NOMO-1 treated with DMSO at 0.1 percent for 48 hours (cell line): ENCODE results near the gene OR2AT4.
"Not testable (repeated sequence)": the region's sequence is repeated elsewhere in the genome, so short reads cannot be mapped to it uniquely, and the experiment has no call there.

Source experiments
- DNase-seq: peaks from one replicate; lab custom pipeline; 2025; ENCODE audit not compliant: unreplicated experiment; lab: John Stamatoyannopoulos, UW

OR2AT4 gene

GRCh38 chr11:75068993-75069392, 27.7 kb downstream of the OR2AT4 start:
- no peak for DNase-seq

DNA sequence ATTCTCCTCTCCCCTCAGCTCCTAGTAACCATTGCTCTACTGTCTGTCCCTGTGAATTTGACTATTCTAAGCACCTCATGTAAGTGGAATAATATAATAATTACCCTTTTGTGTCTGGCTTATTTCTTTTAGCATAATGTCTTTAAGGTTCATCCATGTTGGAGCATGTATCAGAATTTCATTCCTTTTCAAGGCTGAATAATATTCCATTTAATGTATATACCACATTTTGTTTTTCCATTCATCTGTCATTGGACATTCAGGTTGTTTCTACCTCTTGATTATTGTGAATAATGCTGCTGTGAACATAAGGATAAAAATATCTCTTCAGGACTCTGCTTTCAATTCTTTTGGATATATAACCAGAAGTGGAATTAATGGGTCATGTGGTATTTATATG, 28.1 kb downstream of the OR2AT4 start:
- DNase-seq: no peak

- DNase-seq: no peak
Measured at GRCh38 chr11:75066061-75066460, 30.6 kb downstream of the OR2AT4 start.

- DNase-seq: no peak
Measured at GRCh38 chr11:75063741-75064314, 32.8 kb downstream of the OR2AT4 start.

DNA sequence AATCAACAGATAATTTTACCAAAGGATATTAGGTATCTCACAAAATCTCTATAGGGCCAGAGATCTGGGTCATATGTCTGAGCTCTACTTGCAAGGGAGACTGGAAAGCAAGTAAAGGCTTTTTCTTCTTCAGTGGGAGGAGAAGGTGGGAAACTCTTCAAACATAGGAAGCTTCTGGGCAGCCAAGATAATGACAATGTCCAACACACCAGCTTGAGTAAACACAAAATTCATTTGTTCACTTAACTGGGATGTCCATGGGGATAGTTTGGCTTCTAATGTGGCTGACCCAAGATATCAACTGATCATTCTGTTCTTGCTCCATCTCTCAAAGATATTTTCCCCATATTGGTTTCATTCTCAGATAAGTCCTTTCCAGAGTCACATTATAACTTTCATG, 37.4 kb downstream of the OR2AT4 start:
- no peak for DNase-seq

GRCh38 chr11:75056814-75057213, 39.9 kb downstream of the OR2AT4 start:
- no peak for DNase-seq

GRCh38 chr11:75055511-75055910, 41.2 kb downstream of the OR2AT4 start:
- no peak for DNase-seq

DNA sequence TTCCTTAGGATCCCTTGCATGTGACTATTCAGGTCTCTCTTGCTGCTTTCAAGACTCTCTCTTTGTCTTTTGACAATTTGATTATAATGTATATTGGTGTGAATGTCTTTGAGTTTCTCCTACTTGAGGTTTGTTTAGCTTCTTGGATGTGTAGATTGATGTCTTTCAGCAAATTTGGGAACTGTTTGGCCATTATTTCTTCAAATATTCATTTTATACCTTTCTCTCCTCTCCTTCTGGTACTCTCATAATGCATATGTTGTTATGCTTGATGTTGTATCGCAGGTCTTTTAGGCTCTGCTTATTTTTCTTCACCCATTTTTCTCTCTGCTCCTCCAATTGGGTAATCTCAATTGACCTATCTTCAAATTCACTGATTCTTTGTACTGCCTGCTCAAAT, 44.2 kb downstream of the OR2AT4 start:
- DNase-seq: no peak

- no peak for DNase-seq
Measured at GRCh38 chr11:75051043-75051442, 45.6 kb downstream of the OR2AT4 start.

DNA sequence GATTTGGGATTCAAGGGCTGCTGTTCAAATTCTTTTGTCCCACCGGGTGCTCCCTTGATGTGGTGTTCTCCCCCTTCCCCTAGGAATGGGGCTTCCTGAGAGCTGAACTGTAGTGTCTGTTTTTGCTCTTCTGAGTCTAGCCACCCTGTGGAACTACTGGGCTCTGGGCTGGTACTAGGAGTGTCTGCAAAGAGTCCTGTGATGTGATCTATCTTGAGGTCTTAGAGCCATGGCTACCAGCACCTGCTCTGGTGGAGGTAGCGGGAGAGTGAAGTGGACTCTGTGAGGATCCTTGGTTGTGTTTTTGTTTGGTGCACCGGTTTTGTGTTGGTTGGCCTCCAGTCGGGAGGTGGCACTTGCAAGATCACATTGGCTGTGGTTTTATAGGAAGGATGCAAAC, 46.2 kb downstream of the OR2AT4 start:
- no peak for DNase-seq

- not testable (repeated sequence) for DNase-seq
Measured at GRCh38 chr11:75049501-75050266, 47.0 kb downstream of the OR2AT4 start.

DNA sequence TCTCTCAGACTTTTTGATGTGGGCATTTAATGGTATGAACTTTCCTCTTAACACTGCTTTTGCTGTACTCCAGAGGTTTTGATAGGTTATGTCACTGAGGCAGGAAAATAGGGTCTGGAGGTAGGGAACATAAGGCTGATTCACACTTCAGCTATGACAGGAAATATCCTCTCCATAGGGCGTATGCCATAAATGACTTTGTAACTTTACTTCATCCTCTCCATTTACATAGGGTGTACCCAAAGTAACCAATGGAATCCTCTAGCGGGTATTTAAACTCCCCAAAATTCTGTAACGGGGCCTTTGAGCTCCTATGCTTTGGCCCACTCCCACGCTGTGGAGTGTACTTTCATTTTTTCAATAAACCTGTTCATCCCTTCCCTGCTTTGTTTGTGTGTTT, 49.5 kb downstream of the OR2AT4 start:
- no peak for DNase-seq

- not testable (repeated sequence) for DNase-seq
Measured at GRCh38 chr11:75046668-75047067, 50.0 kb downstream of the OR2AT4 start.

DNA sequence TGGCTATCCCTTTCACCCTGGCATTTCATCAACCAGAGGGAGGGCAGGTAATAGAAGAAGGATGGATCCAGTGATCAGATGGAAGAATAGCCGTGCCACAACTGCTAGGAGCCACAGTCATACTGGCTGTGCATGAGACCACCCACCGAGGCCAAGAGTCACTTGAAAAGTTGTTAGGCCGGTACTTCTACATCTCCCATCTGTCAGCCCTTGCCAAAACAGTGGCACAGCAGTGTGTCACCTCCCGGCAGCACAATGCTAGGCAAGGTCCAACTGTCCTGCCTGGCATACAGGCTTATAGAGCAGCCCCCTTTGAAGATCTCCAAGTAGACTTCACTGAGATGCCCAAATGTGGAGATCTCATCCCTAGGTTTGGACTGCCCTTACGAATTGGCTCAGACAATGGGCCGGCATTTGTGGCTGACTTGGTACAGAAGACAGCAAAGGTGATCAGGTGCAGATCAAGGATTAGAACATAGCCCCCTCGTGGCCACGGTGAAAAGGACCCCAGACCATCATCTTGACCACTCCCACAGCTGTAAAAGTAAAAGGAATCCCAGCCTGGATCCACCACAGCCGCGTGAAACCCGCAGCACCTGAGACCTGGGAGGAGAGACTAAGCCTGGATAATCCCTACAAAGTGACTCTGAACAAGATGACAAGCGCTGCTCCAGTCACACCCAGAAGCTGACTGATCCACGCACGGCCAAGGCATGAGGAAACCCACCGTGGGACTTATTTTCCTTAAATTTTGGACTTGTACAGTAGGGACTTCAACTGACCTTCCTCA, 52.1 kb downstream of the OR2AT4 start:
- not testable (repeated sequence) for DNase-seq

- not testable (repeated sequence) for DNase-seq
Measured at GRCh38 chr11:75041821-75042220, 54.9 kb downstream of the OR2AT4 start.

DNA sequence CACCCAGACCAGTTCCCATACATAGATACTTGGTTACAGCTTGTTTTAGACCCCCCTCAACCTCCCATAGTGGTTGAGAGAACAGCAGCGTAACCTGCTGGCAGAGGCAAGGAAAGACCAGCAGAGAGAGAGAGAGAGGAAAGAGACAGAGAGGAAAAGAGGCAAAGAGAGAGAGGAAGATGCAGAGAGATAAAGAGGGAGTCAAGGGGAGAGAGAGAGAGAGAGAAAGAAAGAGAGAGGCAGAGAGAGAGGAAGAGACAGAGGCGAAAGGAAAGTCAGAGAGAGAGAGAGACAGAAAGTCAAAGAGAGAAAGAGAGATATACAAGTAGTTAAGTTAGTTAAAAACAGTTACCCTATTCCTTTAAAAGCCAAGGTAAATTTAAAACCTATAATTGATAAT, 55.4 kb downstream of the OR2AT4 start:
- no peak for DNase-seq

- no peak for DNase-seq
Measured at GRCh38 chr11:75040167-75040770, 56.4 kb downstream of the OR2AT4 start.

- DNase-seq: no peak
Measured at GRCh38 chr11:75035911-75036565, 60.6 kb downstream of the OR2AT4 start.

- DNase-seq: no peak
Measured at GRCh38 chr11:75035256-75035655, 61.4 kb downstream of the OR2AT4 start.

GRCh38 chr11:75033916-75034315, 62.8 kb downstream of the OR2AT4 start:
- DNase-seq: no peak

DNA sequence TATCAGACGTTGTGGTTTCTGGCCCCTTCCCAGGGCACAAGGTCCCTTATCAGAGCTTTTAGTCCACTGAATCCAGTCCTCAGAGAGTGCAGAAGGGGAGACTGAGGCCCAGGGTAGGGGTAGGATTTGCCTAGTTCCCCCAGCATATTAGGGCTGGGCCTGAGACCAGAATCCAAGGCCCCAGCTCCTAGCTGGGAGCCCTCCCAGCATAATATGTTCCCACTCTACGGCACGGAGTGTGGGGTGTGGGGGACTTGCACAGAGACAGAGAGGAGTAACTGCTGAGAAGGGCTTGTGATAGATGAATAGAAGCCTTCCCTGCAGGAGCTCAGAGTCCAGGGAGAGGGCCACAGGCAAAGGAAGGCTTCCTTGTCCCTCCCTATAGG, 64.1 kb downstream of the OR2AT4 start:
- no peak for DNase-seq
